Inflammatory macrophage (primary cell): Measurements from ENCODE around the gene SYCP2L.
"Not testable (repeated sequence)": the region's sequence is repeated elsewhere in the genome, so short reads cannot be mapped to it uniquely, and the experiment has no call there.

Source experiments
- DNase-seq, 2 donors: peaks; one replicate each; pipeline ENCODE4 v3.0.0-alpha.2; 2020 to 2022

SYCP2L gene

DNA sequence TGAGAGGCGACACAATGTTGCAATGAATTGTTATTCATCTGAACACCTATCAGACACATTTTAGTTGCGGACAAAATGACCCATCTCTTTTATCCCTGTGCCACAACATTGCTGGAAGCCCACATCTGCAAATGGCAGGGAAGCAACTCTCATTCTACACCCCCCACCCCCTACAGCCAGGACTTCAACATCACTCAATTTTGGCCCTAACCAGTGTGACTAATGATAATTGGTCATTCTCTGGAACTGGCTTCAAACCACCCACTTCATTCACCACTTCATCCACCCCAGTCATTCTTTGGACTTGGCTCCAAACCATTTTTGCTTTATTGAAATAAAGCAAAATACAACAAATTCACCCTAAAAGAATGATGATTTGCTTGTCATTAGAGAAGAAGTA is 6.5 kb upstream of the SYCP2L start:
- DNase-seq, result no peak

DNA sequence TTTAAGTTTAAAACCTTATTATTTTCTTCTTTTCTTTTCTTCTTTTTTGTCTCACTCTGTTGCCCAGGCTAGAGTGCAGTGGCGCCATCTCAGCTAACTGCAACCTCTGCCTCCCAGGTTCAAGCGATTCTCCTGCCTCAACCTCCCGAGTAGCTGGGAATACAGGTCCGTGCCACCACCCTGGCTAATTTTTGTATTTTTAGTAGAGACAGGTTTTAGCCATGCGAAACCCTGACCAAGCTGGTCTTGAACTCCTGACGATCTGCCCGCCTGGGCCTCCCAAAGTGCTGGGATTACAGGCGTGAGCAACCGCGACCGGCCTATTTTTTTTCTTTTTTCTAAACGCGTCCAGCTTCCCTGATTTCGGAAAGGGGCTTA is 4.6 kb upstream of the SYCP2L start:
- DNase-seq, result not testable (repeated sequence)

- DNase-seq, result peak in 1 of 2 donors; percentile 34
Measured at GRCh38 chr6:10882657-10883171, 4.1 kb upstream of the SYCP2L start.

DNA sequence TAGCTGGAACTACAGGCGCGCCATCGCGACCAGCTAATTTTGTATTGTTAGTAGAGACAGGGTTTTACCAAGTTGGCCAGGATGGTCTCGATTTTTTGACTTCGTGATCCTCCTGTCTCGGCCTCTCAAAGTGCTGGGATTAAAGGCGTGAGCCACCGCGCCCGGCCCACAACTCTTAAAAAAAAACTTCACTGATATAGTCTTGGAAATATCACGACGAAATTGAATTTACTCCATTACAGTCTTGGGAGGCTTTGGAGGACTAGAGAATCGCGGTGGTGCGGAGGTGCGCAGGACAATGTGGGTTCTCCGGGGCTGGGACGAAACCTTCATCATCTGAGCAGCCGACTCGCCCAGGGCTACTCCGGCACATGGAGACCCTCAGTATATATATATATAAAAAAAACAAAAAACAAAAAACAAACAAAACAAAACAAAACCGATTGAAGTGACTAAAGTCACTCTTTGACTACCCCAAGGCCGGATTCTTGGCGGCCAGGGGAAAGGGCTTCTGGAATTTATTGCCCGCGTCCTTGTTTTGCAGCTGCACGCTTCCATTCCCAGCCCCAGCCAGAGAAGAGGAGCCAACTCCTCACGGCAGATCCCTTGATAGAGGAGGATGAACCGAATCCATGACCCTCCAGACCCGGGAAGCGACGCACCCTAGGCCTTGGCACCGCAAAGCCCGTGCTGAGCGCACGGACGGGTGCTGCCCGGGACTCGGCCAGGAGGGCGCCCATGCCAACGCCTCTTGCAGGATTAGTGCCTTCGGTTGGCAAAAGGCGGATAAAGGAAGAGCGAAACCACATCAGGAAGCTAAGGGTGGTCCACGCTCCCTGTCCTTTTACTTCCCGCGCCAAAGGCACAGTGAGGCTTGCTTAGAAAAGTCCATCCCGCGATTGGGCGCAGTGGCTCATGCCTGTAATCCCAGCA is 3.3 kb upstream of the SYCP2L start:
- no peak for DNase-seq

DNA sequence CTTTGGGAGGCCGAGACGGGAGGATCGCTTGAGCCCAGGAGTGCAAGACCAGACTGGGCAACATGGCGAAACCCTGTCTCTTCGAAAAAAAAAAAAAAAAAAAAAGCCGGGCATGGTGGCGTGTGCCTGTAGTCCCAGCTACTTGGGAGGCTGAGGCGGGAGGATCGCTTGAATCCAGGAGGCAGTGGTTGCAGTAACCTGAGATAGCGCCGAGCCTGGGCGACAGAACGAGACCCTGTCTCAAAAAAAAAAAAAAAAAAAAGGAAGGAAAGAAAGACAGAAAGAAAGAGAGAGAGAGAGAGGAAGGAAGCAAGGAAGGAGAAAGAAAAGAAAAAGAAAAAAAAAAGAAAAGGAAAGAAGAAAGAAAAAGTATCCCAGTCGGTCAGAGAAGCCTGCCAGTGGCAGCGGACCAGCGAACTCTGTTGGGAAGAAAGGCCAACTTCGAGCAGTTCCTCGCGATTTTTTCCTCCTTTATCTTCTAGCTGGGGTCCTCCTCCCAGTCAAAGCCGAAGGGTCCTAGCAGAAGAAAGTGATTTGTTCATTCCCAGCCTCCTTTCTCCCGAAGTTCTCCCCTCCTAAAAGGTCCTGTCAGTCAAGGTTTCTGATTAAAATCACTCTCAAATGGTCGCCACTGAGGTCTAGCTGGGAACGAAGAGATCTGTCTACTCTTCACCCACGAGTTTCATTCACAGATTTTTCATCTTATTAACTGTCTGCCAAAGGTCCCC is 2.4 kb upstream of the SYCP2L start:
- DNase-seq, result no peak

DNA sequence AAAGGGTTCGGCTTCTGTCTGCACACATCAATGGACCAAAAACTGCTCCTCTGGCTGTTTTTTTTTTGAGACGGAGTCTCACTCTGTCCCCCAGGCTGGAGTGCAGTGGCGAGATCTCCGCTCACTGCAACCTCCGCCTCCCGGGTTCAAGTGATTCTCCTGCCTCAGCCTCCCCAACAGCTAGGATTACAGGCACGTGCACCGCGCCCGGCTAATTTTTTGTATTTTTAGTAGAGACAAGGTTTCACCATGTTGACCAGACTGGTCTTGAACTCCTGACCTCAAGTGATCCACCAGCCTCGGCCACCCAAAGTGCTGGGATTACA is 524 bp upstream of the SYCP2L start:
- not testable (repeated sequence) for DNase-seq

DNA sequence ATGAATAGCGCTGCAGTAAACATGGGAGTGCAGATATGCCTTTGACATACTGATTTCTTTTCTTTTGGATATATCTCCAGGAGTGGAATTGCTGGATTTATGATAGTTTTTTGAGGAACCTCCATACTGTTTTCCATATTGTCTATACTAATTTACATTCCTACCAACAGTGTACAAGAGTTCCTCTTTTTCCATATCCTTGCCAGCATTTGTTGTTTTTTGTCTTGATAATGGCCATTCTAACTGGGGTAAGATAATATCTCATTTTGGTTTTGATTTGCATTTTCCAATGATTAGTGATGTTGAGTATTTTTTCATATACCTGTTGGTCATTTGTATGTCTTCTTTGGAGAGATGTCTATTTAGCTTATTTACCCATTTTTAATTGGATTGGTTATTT is 3.3 kb downstream of the SYCP2L start:
- no peak for DNase-seq

DNA sequence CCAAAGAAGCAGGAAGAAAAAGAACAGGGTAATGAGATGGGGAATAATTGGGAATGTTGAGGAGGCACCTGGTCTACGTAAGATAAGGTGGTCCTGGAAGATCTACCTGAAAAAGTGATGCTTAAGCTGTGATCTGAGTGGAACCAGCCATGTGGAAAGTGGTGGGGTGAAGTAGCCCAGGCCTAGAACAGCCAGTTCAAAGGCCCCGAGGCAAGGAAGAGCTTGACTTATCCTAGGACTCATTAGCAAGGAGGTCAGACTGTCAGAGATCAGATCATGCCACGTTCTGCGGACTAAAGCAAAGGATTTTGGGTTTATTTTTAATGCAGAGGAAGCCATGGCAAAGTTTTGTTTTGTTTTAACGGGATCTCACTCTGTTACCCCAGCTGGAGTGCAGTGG is 5.1 kb downstream of the SYCP2L start:
- no peak for DNase-seq

GRCh38 chr6:10894958-10895357 is 8.1 kb downstream of the SYCP2L start:
- DNase-seq, result no peak

DNA sequence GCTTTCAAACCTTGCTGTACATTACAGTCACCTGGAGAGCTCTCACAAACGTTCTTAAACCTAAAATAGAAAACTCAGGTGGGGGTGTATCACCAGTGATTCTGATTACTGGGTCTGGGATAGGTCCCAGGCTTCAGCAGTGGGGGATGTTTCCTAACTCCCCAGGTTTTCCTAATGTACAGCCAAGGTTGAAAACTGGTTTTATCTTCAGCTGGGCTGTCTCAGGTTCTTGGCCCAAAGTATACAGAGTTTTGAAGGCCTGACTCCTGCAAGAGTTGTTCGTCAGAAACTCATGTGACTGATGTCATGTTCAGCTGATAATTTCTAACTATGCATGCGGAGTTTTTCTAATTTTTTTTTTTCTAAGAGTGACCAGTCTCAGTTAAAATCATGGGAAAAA is 9.8 kb downstream of the SYCP2L start:
- DNase-seq, result no peak

GRCh38 chr6:10901770-10902169 is 14.9 kb downstream of the SYCP2L start:
- peak; percentile 73 to 82 for DNase-seq

GRCh38 chr6:10904015-10904414 is 17.2 kb downstream of the SYCP2L start:
- no peak for DNase-seq

GRCh38 chr6:10908228-10908627 is 21.4 kb downstream of the SYCP2L start:
- no peak for DNase-seq

DNA sequence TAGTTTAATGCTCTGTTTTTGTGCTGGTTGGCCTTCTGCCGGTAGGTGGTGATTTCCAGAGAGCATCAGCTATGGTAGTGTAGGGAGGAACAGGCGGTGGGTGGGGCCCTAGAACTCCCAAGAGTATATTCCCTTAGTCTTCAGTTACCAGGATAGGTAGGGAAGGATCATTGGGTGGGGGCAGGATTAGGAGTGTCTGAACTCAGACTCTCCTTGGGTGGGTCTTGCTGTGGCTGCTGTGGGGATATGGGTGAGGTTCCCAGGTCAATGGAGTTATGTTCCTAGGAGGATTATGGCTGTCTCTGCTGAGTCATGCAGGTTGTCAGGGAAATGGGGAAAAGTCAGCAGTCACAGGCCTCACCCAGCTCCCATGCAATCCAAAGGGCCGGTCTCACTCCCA is 32.7 kb downstream of the SYCP2L start:
- not testable (repeated sequence) for DNase-seq

- no peak for DNase-seq
Measured at GRCh38 chr6:10933126-10933525, 46.3 kb downstream of the SYCP2L start.

DNA sequence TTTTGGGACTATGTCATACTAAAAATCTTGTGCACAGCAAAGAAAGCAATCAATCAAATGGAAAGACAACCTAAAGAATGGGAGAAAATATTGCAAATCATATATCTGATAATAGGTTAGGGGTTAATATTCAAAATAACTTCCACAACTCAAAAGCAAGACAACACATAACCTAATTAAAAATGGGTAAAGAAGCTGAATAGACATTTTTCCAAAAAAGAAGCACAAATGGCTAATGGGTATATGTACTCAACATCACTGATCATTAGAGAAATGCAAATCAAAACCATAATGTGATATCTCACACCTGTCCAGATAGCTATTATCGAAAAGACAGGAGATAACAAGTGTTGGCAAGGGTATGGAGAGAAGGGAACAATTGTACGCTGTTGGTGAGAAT is 53.0 kb downstream of the SYCP2L start:
- DNase-seq, result no peak

DNA sequence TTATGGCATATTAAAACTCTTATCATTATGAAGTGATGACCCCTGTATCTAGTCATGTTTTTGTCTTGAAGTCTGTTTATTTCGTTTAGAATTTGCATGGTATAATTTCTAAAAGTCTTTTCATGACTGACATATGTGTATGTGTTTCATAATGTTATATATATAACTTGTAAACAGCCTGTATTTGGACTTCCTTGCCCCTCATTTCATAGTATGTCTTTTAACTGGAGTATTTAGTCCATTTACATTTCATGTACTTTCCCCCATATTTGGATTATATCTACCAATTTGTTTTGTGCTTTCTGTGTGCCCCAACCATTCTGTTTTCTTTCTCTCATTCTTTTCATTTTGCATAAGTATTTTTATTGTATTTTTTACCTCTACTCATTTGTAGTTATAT is 59.0 kb downstream of the SYCP2L start:
- DNase-seq, result no peak

DNA sequence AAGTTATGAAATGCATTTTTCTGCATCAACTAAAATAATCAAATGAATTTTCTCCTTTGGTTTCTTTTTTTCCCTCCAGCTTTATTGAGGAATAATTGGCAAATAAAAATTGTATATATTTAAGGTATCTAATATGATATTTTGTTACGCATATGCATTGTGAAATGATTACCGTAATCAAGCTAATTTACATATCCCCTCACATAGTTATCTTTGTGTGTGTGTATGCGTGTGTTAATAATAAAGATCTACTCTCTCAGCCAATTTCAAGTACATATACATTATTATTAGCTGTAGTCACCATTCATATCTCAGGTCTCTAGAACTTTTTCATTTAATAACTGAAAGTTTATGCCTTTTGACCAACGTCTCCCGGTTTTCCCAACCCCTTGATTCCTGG is 61.1 kb downstream of the SYCP2L start:
- DNase-seq, result no peak

DNA sequence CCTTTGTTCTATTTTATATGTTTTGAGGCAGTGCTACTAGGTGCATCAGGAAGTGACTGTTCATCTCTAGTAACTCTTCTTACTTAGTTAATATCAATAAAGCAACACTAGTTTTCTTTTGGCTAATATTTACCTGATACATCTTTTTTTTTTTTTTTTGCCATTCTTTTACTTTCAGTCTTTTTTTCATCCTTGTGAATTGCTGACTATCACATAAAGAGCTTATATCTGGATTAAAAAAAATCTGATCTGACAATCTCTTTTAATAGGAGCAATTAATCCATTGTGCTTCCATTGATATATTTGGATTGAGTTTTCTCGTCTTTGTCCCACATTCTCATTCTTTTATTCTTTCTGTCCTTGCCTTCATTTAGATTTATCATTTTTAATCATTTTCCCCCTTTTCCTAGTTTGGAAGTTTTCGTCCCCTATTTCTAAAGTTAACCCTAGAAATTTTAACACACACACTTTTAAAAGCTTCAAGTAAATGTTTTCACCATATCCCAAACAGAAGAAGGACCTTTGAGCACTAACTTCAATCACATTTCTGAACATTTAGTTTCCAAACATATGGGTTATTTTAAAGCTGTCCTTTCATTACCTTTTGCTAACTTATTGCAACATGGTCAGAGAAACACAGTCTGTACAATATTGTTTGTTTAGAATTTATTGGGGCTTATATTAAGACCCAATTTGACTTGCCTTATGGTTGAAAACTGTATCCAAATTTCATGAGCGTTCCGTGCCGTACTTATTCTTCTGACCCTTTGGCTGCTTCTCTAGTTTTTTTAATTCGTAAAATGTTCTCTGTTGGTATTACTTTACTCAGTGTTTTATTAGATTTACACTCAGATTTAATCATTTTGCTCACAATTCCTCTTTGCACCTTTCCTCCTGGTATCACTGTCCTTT is 63.0 kb downstream of the SYCP2L start:
- DNase-seq, result no peak

GRCh38 chr6:10951675-10952282 is 64.9 kb downstream of the SYCP2L start:
- DNase-seq, result peak; percentile 13 to 24

- peak; percentile 70 to 73 for DNase-seq
Measured at GRCh38 chr6:10954590-10955010, 67.7 kb downstream of the SYCP2L start.

GRCh38 chr6:10956776-10957175 is 69.9 kb downstream of the SYCP2L start:
- no peak for DNase-seq
